RCC 7860 (cell line): Measurements from ENCODE around the gene EEA1.
"Not testable (repeated sequence)": the region's sequence is repeated elsewhere in the genome, so short reads cannot be mapped to it uniquely, and the experiment has no call there.

Source experiments
- DNase-seq: peaks from one replicate; pipeline ENCODE4 v3.0.0-alpha.2; 2015; ENCODE audit warnings: low spot score
- FAIRE-seq: peaks from 2 replicates; lab custom pipeline; 2012; peaks lifted over from hg19 to GRCh38; lab: Jason Lieb, UNC

EEA1 gene

GRCh38 chr12:92759634-92760268 lies 169.3 kb downstream of the EEA1 start:
- DNase-seq: peak; percentile 86

GRCh38 chr12:92757597-92758121 lies 171.4 kb downstream of the EEA1 start:
- no peak for DNase-seq
- no peak for FAIRE-seq

More at GRCh38 chr12:92759634-92760268, 169.3 kb downstream of the EEA1 start:
- FAIRE-seq: peak; percentile 83

- DNase-seq: no peak
- FAIRE-seq: no peak
Observed at GRCh38 chr12:92756898-92757596, 172.0 kb downstream of the EEA1 start.

GRCh38 chr12:92753976-92754885 lies 174.9 kb downstream of the EEA1 start:
- no peak for FAIRE-seq
- no peak for DNase-seq

GRCh38 chr12:92749691-92750090 lies 179.4 kb downstream of the EEA1 start:
- not testable (repeated sequence) for DNase-seq
- peak; percentile 87 for FAIRE-seq

GRCh38 chr12:92747151-92747550 lies 181.9 kb downstream of the EEA1 start:
- no peak for FAIRE-seq
- no peak for DNase-seq

GRCh38 chr12:92745856-92746550 lies 183.1 kb downstream of the EEA1 start:
- DNase-seq (peak; percentile 72), FAIRE-seq (peak; percentile 82)

GRCh38 chr12:92743026-92743425 lies 186.1 kb downstream of the EEA1 start:
- FAIRE-seq: no peak

GRCh38 chr12:92740411-92740810 lies 188.7 kb downstream of the EEA1 start:
- FAIRE-seq: no peak
- DNase-seq: no peak

More at GRCh38 chr12:92743026-92743425, 186.1 kb downstream of the EEA1 start:
- DNase-seq: no peak

- no peak for DNase-seq
Observed at GRCh38 chr12:92739113-92739512, 190.0 kb downstream of the EEA1 start.

GRCh38 chr12:92737855-92738850 lies 190.9 kb downstream of the EEA1 start:
- no peak for DNase-seq
- FAIRE-seq: no peak

More at GRCh38 chr12:92739113-92739512, 190.0 kb downstream of the EEA1 start:
- FAIRE-seq: no peak

- DNase-seq: no peak
- no peak for FAIRE-seq
Observed at GRCh38 chr12:92736605-92737004, 192.5 kb downstream of the EEA1 start.

- no peak for FAIRE-seq
- DNase-seq: no peak
Observed at GRCh38 chr12:92735131-92735721, 193.9 kb downstream of the EEA1 start.

- DNase-seq: no peak
- no peak for FAIRE-seq
Observed at GRCh38 chr12:92733661-92734060, 195.4 kb downstream of the EEA1 start.

- FAIRE-seq (no peak), DNase-seq (no peak)
Observed at GRCh38 chr12:92733181-92733580, 195.9 kb downstream of the EEA1 start.

- DNase-seq: no peak
- FAIRE-seq: no peak
Observed at GRCh38 chr12:92732716-92733115, 196.4 kb downstream of the EEA1 start.

- FAIRE-seq (no peak), DNase-seq (no peak)
Observed at GRCh38 chr12:92732216-92732615, 196.9 kb downstream of the EEA1 start.

GRCh38 chr12:92730758-92731157 lies 198.3 kb downstream of the EEA1 start:
- no peak for FAIRE-seq
- no peak for DNase-seq

- no peak for DNase-seq
- no peak for FAIRE-seq
Observed at GRCh38 chr12:92729773-92730305, 199.3 kb downstream of the EEA1 start.
